TTC549 (cell line): ENCODE measurements around the gene ARIH1.
"Not testable (repeated sequence)": the region's sequence is repeated elsewhere in the genome, so short reads cannot be mapped to it uniquely, and the experiment has no call there.

Source experiments
- FAIRE-seq: peaks from 2 replicates; lab custom pipeline; 2012; peaks lifted over from hg19 to GRCh38; lab: Jason Lieb, UNC

ARIH1 gene

GRCh38 chr15:72608084-72608483, 134.0 kb downstream of the ARIH1 start:
- FAIRE-seq, result not testable (repeated sequence)

GRCh38 chr15:72609862-72610261, 135.7 kb downstream of the ARIH1 start:
- no peak for FAIRE-seq

- not testable (repeated sequence) for FAIRE-seq
Observed at GRCh38 chr15:72612324-72612723, 138.2 kb downstream of the ARIH1 start.

GRCh38 chr15:72614810-72615532, 140.8 kb downstream of the ARIH1 start:
- FAIRE-seq, result no peak

- not testable (repeated sequence) for FAIRE-seq
Observed at GRCh38 chr15:72615533-72616233, 141.6 kb downstream of the ARIH1 start.

- no peak for FAIRE-seq
Observed at GRCh38 chr15:72616491-72617210, 142.5 kb downstream of the ARIH1 start.

- not testable (repeated sequence) for FAIRE-seq
Observed at GRCh38 chr15:72623854-72624253, 149.7 kb downstream of the ARIH1 start.

- FAIRE-seq, result not testable (repeated sequence)
Observed at GRCh38 chr15:72626153-72626552, 152.0 kb downstream of the ARIH1 start.

GRCh38 chr15:72628249-72629067, 154.3 kb downstream of the ARIH1 start:
- FAIRE-seq, result not testable (repeated sequence)

- not testable (repeated sequence) for FAIRE-seq
Observed at GRCh38 chr15:72629068-72629570, 155.0 kb downstream of the ARIH1 start.

- FAIRE-seq, result not testable (repeated sequence)
Observed at GRCh38 chr15:72636519-72637282, 162.6 kb downstream of the ARIH1 start.

GRCh38 chr15:72639759-72640483, 165.8 kb downstream of the ARIH1 start:
- not testable (repeated sequence) for FAIRE-seq

GRCh38 chr15:72642271-72642670, 168.1 kb downstream of the ARIH1 start:
- FAIRE-seq, result not testable (repeated sequence)

- not testable (repeated sequence) for FAIRE-seq
Observed at GRCh38 chr15:72648631-72649253, 174.6 kb downstream of the ARIH1 start.
